ENCODE measurements around the gene SLC6A13.

DNA sequence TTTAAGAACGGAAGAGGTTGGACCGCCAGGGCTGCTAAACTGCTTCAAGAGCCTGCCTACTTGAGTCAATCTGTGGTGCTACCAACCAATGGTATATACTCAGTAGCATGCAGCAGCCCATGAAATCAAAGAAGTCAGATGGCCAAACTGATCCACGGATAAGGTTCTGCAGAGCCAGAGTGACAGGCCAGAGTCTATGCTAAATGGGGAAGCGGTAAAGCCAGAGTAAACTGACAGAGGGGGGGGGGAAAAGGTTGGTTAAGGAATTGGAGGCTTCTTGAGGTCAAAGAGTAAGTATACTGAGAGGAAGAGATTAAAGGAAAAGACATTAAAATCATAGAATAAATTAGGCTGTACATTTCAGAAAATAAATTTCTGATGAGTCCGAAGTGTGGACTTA, 15.4 kb upstream of the SLC6A13 start:
- TF ChIP-seq, protein P1, sequence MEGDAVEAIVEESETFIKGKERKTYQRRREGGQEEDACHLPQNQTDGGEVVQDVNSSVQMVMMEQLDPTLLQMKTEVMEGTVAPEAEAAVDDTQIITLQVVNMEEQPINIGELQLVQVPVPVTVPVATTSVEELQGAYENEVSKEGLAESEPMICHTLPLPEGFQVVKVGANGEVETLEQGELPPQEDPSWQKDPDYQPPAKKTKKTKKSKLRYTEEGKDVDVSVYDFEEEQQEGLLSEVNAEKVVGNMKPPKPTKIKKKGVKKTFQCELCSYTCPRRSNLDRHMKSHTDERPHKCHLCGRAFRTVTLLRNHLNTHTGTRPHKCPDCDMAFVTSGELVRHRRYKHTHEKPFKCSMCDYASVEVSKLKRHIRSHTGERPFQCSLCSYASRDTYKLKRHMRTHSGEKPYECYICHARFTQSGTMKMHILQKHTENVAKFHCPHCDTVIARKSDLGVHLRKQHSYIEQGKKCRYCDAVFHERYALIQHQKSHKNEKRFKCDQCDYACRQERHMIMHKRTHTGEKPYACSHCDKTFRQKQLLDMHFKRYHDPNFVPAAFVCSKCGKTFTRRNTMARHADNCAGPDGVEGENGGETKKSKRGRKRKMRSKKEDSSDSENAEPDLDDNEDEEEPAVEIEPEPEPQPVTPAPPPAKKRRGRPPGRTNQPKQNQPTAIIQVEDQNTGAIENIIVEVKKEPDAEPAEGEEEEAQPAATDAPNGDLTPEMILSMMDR (IDR thresholded peaks at IDR 0.05), result no peak
- TF ChIP-seq EP300 (IDR thresholded peaks at IDR 0.05) (no peak), POLR2A (IDR thresholded peaks at IDR 0.05; ENCODE audit: low read depth) (no peak), POLR2AphosphoS5 (IDR thresholded peaks at IDR 0.05) (no peak)
